Neural progenitor cell (in vitro differentiated cells): ENCODE measurements around the gene B3GNT2. TPM values are rescaled to one million over a fixed set of nuclear protein-coding genes. Genes with fewer than 3 reads are reported as not detected.

ENCODE experiments used
- microRNA-seq: library from miRNA; unstranded; fragments of <30 nt; microRNA quantifications from one replicate; pipeline ENCODE4, GENCODE V29; 2016
- small RNA-seq: library from RNA; depleted of rRNA; stranded (forward); fragments of <200 nt; gene quantifications from one replicate; pipeline ENCODE3, GENCODE V24; 2015
- total RNA-seq: library from RNA; depleted of rRNA; stranded (reverse); fragments of >200 nt; gene quantifications from 2 replicates; pipeline ENCODE4 v1.2.3, GENCODE V29; 2015; ENCODE audit warnings: low replicate concordance

The B3GNT2 gene
- total RNA-seq, 1 donor from 2014 or later = 73.2 TPM

Small RNA genes within 50 kb of the gene (microRNA-seq; reads per million reads assigned to microRNA genes)
- gene MIR5192 = not detected

Small RNA genes within 50 kb of the gene (small RNA-seq; reads per million reads assigned to genes)
- not detected for gene MIR5192
- not detected for gene RN7SL51P
